Fibroblast of skin of left biceps (primary cell): ENCODE data around the gene FGF10.
A peak's percentile ranks its signal among the peaks of the same experiment; 100 is the strongest.

Experiments
- DNase-seq, 2 experiments: peaks; one replicate each; pipeline ENCODE4 v3.0.0-alpha.2; 2013; ENCODE audit warnings: low read depth in 2 of 2

The FGF10 gene

GRCh38 chr5:44389090-44389822 lies at the start of gene FGF10:
FGF10 (minus strand) TSS chr5:44389420; CDS start chr5:44388682, 738 bp downstream.
- DNase-seq: no peak

- DNase-seq: no peak
Observed at GRCh38 chr5:44426944-44427343, 37.7 kb upstream of the FGF10 start.

GRCh38 chr5:44412286-44412685 lies 23.1 kb upstream of the FGF10 start:
- DNase-seq: no peak

- DNase-seq: no peak
Observed at GRCh38 chr5:44402084-44402483, 12.9 kb upstream of the FGF10 start.

GRCh38 chr5:44401611-44402010 lies 12.4 kb upstream of the FGF10 start:
- DNase-seq: no peak

GRCh38 chr5:44398382-44398781 lies 9.2 kb upstream of the FGF10 start:
- no peak for DNase-seq

- no peak for DNase-seq
Observed at GRCh38 chr5:44396312-44396711, 7.1 kb upstream of the FGF10 start.

- DNase-seq: no peak
Observed at GRCh38 chr5:44390351-44390750, 1.1 kb upstream of the FGF10 start.

GRCh38 chr5:44389823-44390143 lies 563 bp upstream of the FGF10 start:
- no peak for DNase-seq

- no peak for DNase-seq
Observed at GRCh38 chr5:44388321-44389089, 715 bp downstream of the FGF10 start.

- no peak for DNase-seq
Observed at GRCh38 chr5:44387921-44388320, 1.3 kb downstream of the FGF10 start.

GRCh38 chr5:44387406-44387805 lies 1.8 kb downstream of the FGF10 start:
- no peak for DNase-seq

- DNase-seq: no peak
Observed at GRCh38 chr5:44385291-44385900, 3.8 kb downstream of the FGF10 start.

- DNase-seq: no peak
Observed at GRCh38 chr5:44384816-44385215, 4.4 kb downstream of the FGF10 start.

GRCh38 chr5:44382894-44383293 lies 6.3 kb downstream of the FGF10 start:
- no peak for DNase-seq

- no peak for DNase-seq
Observed at GRCh38 chr5:44377057-44377456, 12.2 kb downstream of the FGF10 start.

GRCh38 chr5:44372028-44372427 lies 17.2 kb downstream of the FGF10 start:
- no peak for DNase-seq

GRCh38 chr5:44367203-44367602 lies 22.0 kb downstream of the FGF10 start:
- no peak for DNase-seq

- peak; percentile 4 to 13 for DNase-seq
Observed at GRCh38 chr5:44365345-44365744, 23.9 kb downstream of the FGF10 start.

- no peak for DNase-seq
Observed at GRCh38 chr5:44364097-44364496, 25.1 kb downstream of the FGF10 start.

GRCh38 chr5:44361342-44362001 lies 27.7 kb downstream of the FGF10 start:
- DNase-seq: no peak

- no peak for DNase-seq
Observed at GRCh38 chr5:44360919-44361318, 28.3 kb downstream of the FGF10 start.
